Midbrain (tissue), 1 donor: ENCODE results near the gene CACNA2D1.
"Not testable (repeated sequence)": the region's sequence is repeated elsewhere in the genome, so short reads cannot be mapped to it uniquely, and the experiment has no call there.

ENCODE experiments used
- DNase-seq: peaks from one replicate; lab custom pipeline; 2025; lab: John Stamatoyannopoulos, UW

CACNA2D1 gene

GRCh38 chr7:82393076-82393839 lies 50.3 kb downstream of the CACNA2D1 start:
- no peak for DNase-seq

- DNase-seq: no peak
These were observed 52.6 kb downstream of the CACNA2D1 start for GRCh38 chr7:82390936-82391335.

DNA sequence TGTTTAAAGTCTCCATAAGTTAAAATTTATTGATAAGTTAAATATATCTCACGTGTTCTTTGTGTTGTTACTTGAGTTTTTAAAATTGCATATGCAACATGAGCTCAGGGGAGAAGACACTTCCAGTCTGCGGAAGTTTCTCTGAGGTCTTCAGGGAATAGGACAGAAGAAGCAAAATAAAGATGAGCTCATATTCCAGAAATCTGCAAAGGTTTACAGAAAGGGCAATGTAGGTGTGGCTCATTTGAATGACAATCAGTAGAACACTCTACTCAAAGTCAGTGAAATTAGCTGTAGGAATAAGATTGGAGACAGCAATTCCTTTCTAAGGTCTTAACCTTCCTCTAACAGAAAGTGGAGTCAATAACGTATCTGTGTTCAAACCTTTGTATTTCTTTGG lies 53.7 kb downstream of the CACNA2D1 start:
- DNase-seq: no peak

DNA sequence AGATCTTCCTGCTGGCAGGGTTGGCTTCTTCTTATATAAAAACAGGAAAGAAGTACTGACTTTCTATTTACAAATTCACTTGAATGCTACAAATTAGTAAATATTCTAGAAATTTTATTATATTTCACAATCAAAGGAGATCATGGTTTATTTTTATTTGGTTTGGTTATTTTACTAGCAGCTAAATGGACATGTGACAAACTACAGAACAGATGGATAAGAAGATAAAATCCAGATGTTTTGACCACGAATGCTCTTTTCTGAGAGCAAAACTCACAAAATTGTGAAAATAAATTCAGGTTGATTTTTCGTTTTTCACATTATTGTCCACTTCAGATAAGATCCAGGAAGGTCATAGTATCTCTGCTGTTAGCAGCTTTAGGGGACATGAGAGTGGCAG lies 55.4 kb downstream of the CACNA2D1 start:
- no peak for DNase-seq

- not testable (repeated sequence) for DNase-seq
These were observed 57.0 kb downstream of the CACNA2D1 start for GRCh38 chr7:82386571-82386970.

DNA sequence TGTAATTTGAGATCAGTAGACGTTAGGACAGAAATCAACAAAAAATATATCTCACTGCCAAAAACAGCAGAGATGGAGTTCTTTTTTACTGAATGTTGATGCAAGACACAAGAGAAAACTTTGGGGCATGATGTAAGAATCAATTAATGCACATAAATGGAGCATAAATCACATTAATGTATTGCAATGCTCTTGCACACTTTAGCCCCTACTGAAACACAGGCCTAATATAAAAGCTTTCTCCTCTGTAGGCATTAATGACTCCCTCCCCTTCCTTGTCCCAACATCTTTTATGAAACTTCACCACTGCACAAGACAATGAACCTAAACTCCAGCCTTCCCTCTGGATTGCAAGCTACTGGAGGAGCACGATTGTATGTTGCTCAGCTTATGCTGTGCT lies 58.8 kb downstream of the CACNA2D1 start:
- no peak for DNase-seq

DNA sequence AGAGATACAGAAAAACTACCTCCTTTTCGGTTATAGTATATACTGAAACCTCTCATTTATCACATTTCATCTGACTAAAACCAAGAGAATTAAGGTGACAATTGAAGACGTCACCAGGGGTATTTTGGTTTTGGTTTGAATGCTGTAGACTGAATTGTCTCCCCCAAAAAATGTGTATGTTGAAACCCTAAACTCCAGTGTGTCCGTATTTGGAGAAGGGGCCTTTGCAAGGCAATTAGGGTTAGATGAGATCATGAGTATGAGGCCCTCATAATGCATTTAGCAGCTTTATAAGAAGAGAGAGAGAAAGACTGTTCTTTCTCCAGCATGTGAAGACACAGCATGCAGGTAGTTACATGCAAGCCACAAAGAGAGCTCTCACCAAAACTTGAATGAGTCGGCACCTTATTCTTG lies 59.5 kb downstream of the CACNA2D1 start:
- DNase-seq: no peak

GRCh38 chr7:82382276-82382675 lies 61.3 kb downstream of the CACNA2D1 start:
- DNase-seq: no peak

DNA sequence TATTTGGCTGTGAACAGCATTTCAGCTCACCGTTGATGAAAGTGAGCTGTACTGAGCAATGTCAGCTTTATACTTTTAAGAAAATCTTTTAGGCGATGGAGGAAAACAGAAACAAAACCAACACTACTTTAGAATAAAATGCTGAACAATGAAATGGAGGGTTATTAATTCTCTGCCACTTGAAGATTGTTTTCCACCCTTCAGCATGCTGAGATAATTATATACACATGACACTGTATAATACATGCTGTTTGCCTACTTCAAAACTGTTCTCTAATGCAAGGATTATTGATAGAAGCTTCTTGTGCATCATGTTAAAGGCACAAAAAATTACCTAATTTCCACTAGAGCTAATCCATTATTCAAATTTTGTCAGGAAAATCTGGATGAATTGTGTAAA lies 66.8 kb downstream of the CACNA2D1 start:
- no peak for DNase-seq

GRCh38 chr7:82375713-82376112 lies 67.9 kb downstream of the CACNA2D1 start:
- no peak for DNase-seq

DNA sequence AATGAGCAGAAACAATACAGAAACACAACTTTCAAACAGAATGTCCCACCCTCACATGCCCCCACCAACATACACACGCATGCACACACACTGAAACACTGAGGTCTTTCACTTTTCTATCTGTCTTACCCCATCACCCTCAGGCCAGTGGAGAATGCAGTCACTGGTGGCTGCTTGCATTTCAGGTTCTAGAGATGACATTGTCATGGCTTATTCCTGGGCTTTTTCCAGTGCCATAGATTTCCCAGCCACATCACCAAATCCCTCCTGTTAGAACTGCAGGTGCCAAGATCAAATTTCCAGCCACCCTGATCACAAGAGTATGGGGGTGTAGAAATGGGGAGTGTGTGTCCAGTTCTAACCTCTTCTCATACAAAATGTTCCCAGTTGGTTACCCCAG lies 68.4 kb downstream of the CACNA2D1 start:
- DNase-seq: no peak

GRCh38 chr7:82373926-82374635 lies 69.5 kb downstream of the CACNA2D1 start:
- no peak for DNase-seq

- DNase-seq: no peak
These were observed 78.9 kb downstream of the CACNA2D1 start for GRCh38 chr7:82364671-82365070.

DNA sequence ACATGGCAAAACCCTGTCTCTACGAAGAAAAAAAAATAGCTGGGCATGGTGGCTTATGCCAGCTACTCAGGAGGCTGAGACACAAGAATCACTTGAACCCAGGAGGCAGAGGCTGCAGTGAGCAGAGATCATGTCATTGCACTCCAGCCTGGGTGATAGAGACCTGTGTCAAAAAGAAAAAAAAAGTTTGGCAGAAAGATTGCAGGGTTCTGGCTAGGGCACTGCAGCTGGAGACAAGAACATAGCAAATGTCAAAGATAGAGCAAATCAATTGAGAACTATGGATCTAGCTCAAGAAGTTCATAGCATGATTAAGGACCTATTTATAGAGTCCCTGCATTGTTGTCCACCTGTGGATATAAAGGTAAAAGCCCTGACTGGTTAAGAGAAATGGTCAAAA lies 79.5 kb downstream of the CACNA2D1 start:
- no peak for DNase-seq

DNA sequence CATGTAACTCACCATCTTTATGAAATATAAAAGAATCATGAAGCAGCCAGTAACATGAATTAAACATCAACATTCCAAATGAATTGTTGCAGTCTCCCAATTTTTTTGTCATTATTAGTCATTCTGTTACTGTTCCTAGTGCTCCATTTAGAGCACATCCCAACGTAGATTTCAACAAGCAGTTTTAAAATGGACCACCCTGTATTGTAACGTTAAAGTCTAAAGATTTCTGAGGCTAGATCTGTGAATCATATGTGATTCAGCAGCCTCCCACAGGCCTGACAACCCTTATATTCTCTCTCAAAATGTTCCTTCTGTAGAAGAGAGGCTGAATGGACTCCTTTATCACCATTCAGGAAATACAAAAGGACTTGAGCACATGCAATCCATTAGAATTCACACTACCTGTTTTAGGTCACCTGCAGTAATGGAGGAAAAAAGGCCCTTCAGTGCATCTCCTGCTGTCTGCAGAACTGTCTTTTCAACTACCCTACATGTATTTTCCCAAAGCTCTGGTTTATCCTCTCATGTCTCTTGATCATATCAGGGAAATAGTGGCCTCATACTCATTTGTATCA lies 81.4 kb downstream of the CACNA2D1 start:
- no peak for DNase-seq

DNA sequence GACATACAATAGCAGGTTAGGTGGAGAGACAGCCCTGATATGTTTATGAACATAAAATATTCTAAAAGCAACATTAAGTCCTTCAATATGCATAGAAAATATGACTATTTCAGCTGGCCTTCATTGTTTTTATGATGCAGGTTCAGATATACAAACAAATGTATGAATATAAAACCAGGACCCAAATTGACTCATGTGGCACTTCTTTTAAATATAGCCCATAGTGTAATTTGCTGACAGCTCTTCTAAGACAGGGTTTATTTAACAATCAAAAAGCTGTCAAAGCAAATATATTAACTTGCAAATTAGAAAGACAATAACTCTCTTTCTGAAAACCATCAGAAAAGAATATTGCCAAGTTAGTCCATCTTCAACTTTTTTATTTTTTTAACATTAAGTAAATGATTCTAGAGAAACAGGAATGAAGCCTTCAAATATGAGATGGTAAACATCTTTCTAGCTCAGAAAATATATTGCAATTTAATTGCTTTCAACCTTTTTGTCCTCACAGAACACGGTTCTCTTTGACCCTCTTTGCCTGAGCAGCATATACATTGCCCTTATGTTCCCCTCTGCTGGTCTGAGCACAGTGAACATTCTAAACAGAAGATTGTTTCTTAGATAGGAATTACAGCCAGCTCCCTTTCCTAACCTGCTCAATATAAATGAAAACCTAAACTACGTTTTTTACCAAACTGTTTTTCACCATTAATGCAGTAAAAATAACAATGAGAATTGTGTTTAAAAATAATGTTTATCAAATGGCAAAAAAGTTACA lies 82.8 kb downstream of the CACNA2D1 start:
- no peak for DNase-seq

DNA sequence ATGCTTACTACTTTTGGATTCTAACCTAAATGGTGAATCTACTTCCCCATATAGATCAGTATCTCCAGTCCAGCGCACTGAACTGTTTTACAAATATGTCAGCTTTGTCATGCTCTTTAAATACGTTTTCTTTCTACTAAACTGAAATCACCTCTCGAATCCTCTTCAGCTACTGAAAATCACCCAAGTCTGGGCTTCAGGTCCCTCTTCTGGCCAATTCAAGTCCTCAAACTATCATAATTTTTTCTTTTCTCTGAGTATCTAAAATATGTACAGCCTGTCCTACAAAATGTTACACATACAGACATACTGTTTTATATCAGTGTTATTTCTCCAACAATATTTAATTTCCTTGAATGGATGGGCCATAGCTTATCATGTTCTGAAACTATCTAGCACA lies 84.2 kb downstream of the CACNA2D1 start:
- peak; percentile 29 for DNase-seq

GRCh38 chr7:82358923-82359322 lies 84.7 kb downstream of the CACNA2D1 start:
- DNase-seq: no peak

GRCh38 chr7:82358009-82358578 lies 85.5 kb downstream of the CACNA2D1 start:
- no peak for DNase-seq

DNA sequence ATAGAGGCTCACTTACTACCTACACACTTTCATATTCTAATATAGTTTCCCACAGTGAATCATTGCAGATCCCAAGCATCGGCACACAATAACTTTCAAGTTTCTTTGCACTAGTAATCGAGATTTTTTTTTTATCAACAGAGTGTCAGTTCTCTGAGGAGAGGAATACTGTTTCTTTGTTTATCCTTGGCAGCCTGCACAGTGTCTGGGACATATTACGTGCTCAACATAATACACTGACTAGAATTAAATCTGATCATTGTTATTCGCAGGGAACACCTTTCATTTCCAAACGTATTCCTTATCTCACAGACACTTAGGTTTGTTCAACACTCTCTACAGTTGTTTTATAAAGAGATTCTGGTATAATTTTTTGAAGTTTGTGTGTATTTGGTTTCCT lies 95.3 kb downstream of the CACNA2D1 start:
- DNase-seq: no peak

DNA sequence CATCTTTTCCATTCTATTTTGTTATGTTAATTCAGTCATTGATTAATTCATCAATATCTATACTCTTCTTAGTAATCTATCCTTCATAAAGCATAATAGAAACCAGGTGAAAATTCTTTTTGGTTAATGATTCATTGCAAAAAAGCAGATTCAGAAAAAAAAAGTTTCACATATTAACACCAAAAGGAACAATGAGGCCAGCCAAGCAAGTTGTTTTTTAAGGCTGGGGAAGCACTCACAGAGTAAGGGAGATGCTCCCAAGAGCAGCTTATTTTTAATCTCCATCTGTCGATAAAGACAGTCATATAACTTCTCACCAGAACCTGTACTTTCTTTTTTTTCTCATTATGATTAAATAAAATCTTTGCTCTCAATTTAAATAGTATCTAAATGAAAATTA lies 95.8 kb downstream of the CACNA2D1 start:
- DNase-seq: no peak

DNA sequence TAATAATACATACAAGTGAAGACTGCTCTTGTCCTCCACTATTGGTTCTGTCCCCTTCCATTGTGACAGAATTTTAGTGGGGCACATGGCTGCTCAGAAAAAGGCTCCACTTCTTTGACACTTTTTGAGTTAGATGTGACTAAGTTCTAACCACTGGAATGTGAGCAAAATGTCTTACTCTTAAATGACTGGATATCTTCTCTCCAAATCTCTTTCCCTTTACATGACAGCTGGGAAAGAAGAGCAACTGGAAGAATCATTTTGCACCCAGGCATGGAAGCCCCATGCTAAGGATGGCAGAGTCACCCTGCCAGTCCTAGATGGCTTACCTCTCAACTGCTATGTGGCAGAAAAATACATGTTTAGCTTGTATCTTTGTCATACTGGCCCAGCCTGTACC lies 97.7 kb downstream of the CACNA2D1 start:
- DNase-seq: no peak
